ENCODE data around the gene RPS21.

- TF ChIP-seq CTCF (IDR thresholded peaks at IDR 0.05), result no peak
- TF ChIP-seq FOSL2 (IDR thresholded peaks at IDR 0.05; ENCODE audit: borderline replicate concordance, low read depth), result no peak
Measured at GRCh38 chr20:62416651-62417637, 30.0 kb downstream of the RPS21 start.
